ENCODE measurements around the gene POMC. TPM values are rescaled to one million over a fixed set of nuclear protein-coding genes. Genes with fewer than 3 reads are reported as not detected.

POMC gene
- total RNA-seq = 10 to 100 TPM in 1 of 4 donors, 1 to 10 TPM in 3; 1.4 to 26.9 (median 6.4) TPM

DNA sequence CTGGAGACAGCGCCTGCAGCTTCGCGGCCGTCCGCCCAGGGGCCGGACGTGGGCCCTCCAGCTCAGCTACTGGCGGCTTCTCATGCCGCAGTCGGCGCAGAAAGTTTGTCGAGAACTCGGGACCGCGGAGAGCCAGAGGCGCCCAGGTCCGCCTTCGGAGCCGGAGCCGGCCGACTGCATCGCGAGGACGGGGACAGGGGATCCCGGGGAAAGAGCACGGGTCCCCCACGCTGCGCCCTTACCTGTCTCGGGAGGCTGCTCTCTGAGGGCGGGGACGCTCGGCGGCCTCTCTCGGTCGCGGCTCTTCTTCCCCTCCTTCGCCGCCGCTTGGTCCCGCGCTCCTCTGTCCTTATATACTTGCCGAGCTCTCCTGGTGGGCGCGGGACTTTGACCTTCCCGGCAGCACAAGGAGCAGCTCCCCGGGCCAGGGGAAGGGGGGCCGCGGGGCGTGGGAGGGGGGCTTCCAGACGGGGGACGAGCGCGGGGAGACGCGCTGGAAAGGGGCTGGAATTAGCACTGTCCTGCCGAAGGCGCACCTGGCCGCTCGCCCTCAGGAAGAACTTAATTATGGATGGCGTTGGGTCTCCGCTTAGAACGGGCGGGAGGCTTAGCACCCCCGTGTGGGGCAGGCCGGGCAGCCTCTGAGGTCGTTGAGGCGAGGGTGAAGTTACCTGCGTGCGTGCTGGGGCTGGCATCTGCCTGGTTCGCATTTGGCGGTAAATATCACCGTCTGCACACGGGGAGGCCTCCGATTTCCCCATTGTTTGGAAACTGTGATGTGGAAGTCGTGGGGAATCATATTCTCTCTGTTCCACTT, at the start of gene POMC:
Gene POMC (minus strand): TSS at position 325 of the 817 bp plus-strand sequence. CDS start 3,808 bp downstream, outside the sequence.
- Histone ChIP-seq H3K4me3 (peak within 1 kb of the TSS; percentile 18 to 33), H3K4me1 (no peaks in the 10 kb centered on the region), H3K27me3 (peaks cover 0 to 26% of the 10 kb centered on the region in 2 donors), H3K9me3 (no peaks in the 10 kb centered on the region), H3K27ac (no peak within 1 kb of the TSS), H3K36me3 (no peaks in the 10 kb centered on the region)
- intact Hi-C loops (cut with DNase I; ENCODE audit: low total_unique reads) = no loop called here
- DNase-seq = no peak
- TF ChIP-seq POLR2A (IDR thresholded peaks at IDR 0.05) = no peak
- TF ChIP-seq, protein P1, sequence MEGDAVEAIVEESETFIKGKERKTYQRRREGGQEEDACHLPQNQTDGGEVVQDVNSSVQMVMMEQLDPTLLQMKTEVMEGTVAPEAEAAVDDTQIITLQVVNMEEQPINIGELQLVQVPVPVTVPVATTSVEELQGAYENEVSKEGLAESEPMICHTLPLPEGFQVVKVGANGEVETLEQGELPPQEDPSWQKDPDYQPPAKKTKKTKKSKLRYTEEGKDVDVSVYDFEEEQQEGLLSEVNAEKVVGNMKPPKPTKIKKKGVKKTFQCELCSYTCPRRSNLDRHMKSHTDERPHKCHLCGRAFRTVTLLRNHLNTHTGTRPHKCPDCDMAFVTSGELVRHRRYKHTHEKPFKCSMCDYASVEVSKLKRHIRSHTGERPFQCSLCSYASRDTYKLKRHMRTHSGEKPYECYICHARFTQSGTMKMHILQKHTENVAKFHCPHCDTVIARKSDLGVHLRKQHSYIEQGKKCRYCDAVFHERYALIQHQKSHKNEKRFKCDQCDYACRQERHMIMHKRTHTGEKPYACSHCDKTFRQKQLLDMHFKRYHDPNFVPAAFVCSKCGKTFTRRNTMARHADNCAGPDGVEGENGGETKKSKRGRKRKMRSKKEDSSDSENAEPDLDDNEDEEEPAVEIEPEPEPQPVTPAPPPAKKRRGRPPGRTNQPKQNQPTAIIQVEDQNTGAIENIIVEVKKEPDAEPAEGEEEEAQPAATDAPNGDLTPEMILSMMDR (IDR thresholded peaks at IDR 0.05) = no peak

DNA sequence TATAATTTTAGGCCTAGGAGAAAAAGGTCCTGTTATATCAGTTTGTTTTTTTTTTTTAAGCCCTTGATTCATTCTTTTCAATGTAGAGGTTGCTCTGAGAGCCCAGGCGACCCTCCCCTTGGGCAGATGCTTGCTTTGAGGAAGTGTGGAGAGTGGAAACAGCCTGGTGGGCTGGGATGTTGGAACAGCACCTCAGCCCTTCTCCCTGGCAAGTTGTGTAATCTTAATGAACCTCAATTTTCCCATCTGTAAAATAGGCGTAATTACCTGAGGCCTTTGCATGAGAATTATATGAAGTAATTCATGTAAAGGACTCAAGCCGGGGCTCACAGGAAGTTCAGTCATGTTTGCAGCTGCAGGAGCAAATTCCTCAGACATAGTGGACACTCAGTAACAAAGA, 49.7 kb upstream of the POMC start:
- Histone ChIP-seq H3K4me3 (no peak overlapping the region), H3K4me1 (no peaks in the 10 kb centered on the region), H3K9me3 (no peaks in the 10 kb centered on the region), H3K27me3 (no peaks in the 10 kb centered on the region), H3K36me3 (no peaks in the 10 kb centered on the region), H3K27ac (no peak overlapping the region)
- intact Hi-C loops (cut with DNase I; ENCODE audit: low total_unique reads) = no loop called here
- no peak for DNase-seq
- TF ChIP-seq, protein P1 (IDR thresholded peaks at IDR 0.05) = no peak
- TF ChIP-seq POLR2A (IDR thresholded peaks at IDR 0.05) = no peak

DNA sequence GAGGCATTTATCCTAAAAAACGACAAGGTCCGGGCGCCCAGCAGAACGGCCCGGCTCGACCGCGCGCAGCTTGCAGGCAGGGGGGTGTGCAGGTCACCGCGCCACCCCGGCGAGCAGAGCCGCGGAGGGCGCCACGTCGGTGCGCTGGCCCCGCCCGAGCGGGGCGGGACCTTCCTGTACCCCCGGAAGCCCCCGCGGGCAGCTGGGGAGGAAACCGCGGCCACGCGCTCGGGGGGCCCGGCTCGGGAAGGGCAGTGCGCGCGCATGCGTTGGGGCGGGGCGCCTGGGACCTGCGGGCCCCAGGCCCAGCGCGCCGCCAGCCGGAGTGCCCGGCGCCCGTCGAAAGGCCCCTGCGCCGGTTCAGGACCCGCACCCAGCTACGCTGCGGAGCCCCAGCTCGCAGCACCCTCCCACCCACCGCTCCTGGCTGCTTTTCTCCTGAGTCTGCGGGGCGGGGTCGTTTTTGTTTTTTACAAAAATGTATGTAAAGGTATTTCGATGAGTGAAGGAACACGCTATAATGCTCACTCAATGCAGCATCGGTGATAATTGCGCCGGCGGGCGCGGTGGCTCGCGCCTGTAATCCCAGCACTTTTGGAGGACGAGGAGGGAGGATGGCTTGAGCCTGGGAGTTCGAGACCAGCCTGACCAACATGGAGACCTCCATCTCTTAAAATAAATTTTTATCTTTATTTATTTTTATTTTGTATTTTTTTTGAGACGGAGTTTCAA, 47.7 kb upstream of the POMC start:
- intact Hi-C loops (cut with DNase I; ENCODE audit: low total_unique reads) = no loop called here
- Histone ChIP-seq H3K36me3 (no peaks in the 10 kb centered on the region), H3K4me1 (no peaks in the 10 kb centered on the region), H3K9me3 (no peaks in the 10 kb centered on the region), H3K4me3 (peak overlapping the region; percentile 38 to 55), H3K27me3 (no peaks in the 10 kb centered on the region), H3K27ac (peak overlapping the region; percentile 83 to 86)
- DNase-seq = peak; percentile 64 to 77
- TF ChIP-seq, protein P1 (IDR thresholded peaks at IDR 0.05) = peak in 1 of 4 experiments; percentile 19
- TF ChIP-seq POLR2A (IDR thresholded peaks at IDR 0.05) = peak; percentile 6 to 45

DNA sequence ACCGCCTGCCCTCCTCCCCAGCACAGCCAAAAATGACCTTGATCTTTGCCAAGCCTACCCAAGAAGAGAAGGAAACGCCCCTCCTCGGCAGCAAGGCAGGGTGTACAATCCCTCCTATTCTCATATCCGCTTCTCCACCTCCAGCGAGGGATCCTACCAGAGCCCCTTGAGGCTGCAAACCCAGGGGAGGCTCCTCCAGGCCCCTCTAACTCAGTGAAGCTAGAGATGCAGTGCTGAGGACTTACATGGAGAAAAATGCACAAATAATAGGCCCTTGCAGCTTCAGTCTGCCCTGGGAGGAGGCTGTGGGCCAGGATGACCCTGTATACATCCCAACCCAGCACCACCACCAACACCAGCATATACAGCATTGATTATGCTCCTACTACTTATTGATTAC, 46.9 kb upstream of the POMC start:
- DNase-seq = no peak

More for the DNA sequence above, 46.9 kb upstream of the POMC start:
- H3K9me3 ChIP-seq = no peaks in the 10 kb centered on the region
- H3K27me3 ChIP-seq = no peaks in the 10 kb centered on the region
- H3K4me1 ChIP-seq = no peaks in the 10 kb centered on the region
- no peak overlapping the region for H3K4me3 ChIP-seq
- intact Hi-C loops (cut with DNase I; ENCODE audit: low total_unique reads) = no loop called here
- H3K36me3 ChIP-seq = no peaks in the 10 kb centered on the region
- TF ChIP-seq, protein P1 (IDR thresholded peaks at IDR 0.05) = no peak
- no peak for TF ChIP-seq POLR2A (IDR thresholded peaks at IDR 0.05)
- H3K27ac ChIP-seq = peak overlapping the region; percentile 83 to 86
